ENCODE results near the gene ASTN2.

Gene ASTN2

DNA sequence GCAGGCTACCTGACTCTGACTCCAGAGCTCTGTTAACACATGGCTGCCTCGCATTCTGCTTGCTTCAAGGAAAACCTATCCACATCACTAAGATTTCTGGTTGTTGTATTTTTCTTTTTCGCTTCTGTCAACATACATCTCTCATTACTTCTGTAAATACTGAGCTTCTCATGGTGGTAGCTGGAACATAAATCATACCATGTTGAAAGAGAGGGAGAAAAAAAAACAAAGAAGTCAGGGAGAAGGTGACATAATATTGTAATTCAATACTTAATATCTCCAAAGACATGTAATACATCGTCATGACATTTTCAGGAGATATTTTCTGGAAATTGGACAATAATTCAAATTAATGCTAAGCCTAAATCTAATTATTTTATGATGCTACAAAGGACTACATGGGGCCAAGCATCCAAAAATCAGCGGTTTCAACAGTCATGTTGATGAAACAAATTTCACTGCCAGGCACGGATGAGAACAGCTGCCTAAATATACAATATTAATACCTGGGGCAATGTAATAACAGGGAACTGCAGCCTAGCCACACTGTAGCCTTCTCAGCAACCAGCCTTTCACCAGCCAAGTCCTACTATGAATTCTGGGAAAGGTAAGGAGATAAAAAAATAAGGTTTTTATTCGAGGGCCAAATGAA is 395.8 kb downstream of the ASTN2 start:
- Mint-ChIP-seq H3K9me3 (peaks cover 8% of the 10 kb centered on the region), H3K27me3 (peaks cover 1% of the 10 kb centered on the region), H3K4me3 (no peak overlapping the region), H3K36me3 (no peaks in the 10 kb centered on the region), H3K4me1 (no peaks in the 10 kb centered on the region), H3K27ac (no peak overlapping the region)

DNA sequence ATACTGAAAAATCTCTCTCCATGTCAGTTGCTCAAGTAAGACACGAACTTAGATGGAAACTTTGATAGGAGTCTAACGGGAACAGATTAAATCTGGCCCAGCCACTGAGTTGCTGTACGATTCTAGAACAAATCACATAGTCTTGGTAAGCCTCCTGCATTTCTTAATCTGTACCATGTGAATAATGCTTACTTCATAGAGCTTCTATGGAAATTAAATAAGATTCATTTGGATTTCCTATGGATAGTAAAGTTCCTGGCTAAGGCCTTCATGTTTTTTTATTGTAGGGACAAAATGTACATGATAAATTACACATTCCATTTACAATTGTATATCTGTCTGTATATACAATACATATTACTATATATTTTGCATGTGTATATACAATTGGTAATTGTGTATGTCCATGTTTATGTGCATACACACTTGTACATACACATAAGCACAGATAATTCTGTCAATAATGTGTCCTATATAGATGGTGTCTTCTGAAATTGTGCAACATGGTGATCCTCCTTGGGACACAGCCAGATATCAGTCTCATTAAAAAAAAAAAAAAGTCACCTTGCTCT is 397.4 kb downstream of the ASTN2 start:
- peaks cover 1% of the 10 kb centered on the region for H3K27me3 Mint-ChIP-seq
- H3K9me3 Mint-ChIP-seq, result peaks cover 8% of the 10 kb centered on the region
- H3K4me3 Mint-ChIP-seq, result no peak overlapping the region
- no peak overlapping the region for H3K27ac Mint-ChIP-seq
- no peaks in the 10 kb centered on the region for H3K4me1 Mint-ChIP-seq
- H3K36me3 Mint-ChIP-seq, result no peaks in the 10 kb centered on the region

DNA sequence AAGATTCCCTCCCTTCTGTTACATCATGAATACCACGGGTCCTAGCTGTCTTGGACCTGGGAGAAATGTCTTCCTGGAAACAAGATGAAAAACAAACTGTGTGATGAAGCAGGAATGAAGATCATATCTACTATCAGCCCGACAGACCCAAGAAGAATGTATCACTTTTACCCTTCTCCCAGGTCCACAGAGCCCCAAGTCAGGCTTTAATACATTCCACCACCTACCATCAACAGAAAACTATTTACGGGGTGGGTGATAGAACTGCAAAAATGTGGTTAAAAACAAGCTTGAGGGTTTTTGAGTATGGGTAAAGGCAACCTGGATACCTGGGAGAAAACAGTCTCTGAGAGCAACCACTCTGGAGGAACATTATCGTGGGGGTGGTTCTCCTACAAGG is 400.8 kb downstream of the ASTN2 start:
- Mint-ChIP-seq H3K36me3 (no peaks in the 10 kb centered on the region), H3K27me3 (peaks cover 1% of the 10 kb centered on the region), H3K4me3 (no peak overlapping the region)

DNA sequence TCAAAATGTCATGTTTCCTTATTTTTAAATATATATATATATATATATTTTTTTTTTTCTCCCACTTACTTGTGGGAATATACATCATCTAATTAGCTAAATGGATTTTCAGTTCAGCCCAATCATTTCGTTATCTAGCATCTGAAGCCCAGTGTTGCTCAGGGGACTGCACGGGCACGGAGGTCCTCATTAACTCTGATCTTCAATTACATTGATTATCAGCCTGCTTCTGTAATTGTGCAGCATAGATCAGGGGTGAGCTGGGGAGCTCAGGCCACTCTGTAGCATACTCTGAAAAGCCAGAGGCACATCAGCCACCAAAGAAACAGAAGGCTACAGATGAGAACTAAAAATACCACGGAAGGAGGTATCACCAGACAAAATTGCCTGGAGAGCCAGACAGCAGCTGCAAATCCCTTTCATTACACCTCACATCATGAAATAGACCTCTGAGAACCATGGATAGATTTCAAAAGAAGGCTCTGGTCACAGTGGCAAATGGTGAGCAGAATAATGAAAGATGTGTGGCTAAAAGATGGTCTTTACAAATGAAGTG is 401.3 kb downstream of the ASTN2 start:
- peaks cover 4% of the 10 kb centered on the region for H3K9me3 Mint-ChIP-seq

More for the DNA sequence above, 400.8 kb downstream of the ASTN2 start:
- Mint-ChIP-seq H3K27ac (no peak overlapping the region), H3K4me1 (no peaks in the 10 kb centered on the region), H3K9me3 (peaks cover 4% of the 10 kb centered on the region)

DNA sequence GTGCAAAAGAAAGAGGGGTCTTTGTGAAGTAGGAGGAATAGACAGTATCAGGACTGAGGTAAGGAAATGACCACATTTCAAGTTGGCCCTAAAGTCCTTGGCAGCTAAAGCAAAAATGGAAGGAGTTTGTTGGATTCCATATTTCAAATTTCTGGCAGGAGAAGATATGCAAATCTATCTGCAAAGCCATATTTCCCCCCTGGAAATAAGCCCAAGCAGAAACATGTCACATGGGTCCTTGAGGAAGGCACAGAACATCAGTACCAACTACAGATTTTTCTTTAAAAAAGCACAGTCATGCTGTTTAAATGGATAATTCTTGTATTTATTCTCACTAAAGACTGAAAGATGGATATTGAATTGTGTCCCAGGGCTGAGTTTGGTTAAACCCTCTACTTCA is 404.8 kb downstream of the ASTN2 start:
- Mint-ChIP-seq H3K36me3 (no peaks in the 10 kb centered on the region), H3K4me1 (no peaks in the 10 kb centered on the region), H3K27ac (no peak overlapping the region), H3K4me3 (no peak overlapping the region), H3K9me3 (no peaks in the 10 kb centered on the region), H3K27me3 (peaks cover 2% of the 10 kb centered on the region)

More for the DNA sequence above, 401.3 kb downstream of the ASTN2 start:
- Mint-ChIP-seq H3K36me3 (no peaks in the 10 kb centered on the region), H3K4me1 (no peaks in the 10 kb centered on the region), H3K27me3 (peaks cover 1% of the 10 kb centered on the region), H3K27ac (no peak overlapping the region), H3K4me3 (no peak overlapping the region)

DNA sequence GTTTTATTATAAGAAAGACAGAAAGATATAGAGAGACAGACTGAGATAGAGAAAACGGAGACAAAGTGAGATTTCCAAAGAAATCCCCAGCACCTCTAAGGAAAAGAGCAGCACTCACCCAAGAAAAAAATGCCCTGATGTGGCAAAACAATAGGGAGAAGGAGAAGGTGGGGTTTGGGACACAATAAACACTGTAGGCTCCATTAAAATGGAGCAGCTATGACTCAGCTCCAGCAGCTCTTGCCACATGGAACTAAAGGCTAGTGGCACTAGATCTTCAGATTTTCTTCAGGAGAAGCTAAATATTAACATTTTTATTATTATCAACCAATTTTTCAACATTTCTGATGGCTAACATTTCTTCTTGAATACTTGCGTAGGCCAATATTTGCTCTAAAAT is 406.0 kb downstream of the ASTN2 start:
- Mint-ChIP-seq H3K27me3 (peaks cover 2% of the 10 kb centered on the region), H3K36me3 (no peaks in the 10 kb centered on the region), H3K27ac (no peak overlapping the region), H3K9me3 (no peaks in the 10 kb centered on the region), H3K4me1 (no peaks in the 10 kb centered on the region), H3K4me3 (no peak overlapping the region)

DNA sequence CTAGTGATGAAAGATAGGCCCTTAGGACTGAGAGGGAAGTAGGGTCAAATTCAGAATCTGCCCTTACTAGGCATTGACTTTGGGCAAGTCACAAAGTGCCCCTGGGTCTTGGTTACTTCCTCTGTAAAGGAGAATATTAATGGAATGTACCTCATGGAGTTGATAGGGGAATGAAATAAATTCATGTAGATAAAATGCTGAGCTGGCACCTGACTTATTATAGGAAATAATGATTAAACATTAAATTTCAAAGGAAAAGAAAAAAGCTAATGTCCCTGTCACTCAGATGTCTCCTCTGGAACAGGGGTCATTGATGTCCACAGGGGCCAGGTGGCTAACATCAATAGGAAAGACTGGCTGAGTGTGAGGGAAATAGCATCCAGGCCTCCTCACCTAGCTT is 406.4 kb downstream of the ASTN2 start:
- Mint-ChIP-seq H3K27ac (no peak overlapping the region), H3K9me3 (no peaks in the 10 kb centered on the region), H3K27me3 (peaks cover 2% of the 10 kb centered on the region), H3K36me3 (no peaks in the 10 kb centered on the region), H3K4me3 (no peak overlapping the region), H3K4me1 (no peaks in the 10 kb centered on the region)

DNA sequence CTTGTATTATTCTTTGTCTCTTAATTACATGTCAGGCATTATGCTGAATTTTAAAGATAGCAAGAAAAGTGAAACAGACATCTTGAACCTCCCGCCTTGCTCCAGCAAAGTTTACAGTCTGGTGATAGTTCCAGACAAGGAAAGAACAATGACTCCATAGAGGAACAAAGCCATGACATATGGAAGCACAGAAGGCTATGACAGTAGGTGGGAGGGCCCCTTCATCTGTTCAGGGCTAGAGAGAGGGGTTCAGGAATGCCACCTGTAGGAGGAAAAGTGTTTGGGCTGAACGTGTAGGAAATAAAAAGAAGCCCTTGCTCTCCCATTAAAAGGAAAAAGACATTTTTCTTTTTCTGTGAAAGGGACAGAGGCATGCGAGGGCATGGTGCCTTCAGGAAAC is 412.2 kb downstream of the ASTN2 start:
- Mint-ChIP-seq H3K4me1 (no peaks in the 10 kb centered on the region), H3K27ac (no peak overlapping the region), H3K4me3 (no peak overlapping the region), H3K36me3 (no peaks in the 10 kb centered on the region), H3K9me3 (no peaks in the 10 kb centered on the region), H3K27me3 (peaks cover 2% of the 10 kb centered on the region)

DNA sequence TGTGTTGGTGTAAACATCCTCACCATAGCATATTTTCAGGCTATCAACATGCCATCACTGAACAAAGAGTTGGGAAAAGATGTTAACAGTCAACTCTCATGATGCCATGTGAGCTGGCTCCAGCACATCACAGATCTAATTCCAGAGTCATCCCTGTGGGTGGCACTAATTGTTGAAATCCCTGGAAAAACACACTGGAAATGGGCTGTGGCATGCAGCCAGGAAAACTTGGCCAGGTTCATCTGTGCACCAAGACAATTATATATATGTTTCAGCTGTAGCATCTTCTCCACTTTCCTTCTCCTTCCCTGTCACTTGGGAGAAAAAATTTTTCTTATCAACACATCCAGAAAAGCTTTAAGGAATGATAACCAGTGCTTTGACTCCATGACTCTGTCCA is 414.0 kb downstream of the ASTN2 start:
- H3K4me1 Mint-ChIP-seq, result no peaks in the 10 kb centered on the region
- H3K9me3 Mint-ChIP-seq, result peaks cover 7% of the 10 kb centered on the region
- no peaks in the 10 kb centered on the region for H3K36me3 Mint-ChIP-seq
- no peak overlapping the region for H3K27ac Mint-ChIP-seq
- no peak overlapping the region for H3K4me3 Mint-ChIP-seq
- H3K27me3 Mint-ChIP-seq, result no peaks in the 10 kb centered on the region

DNA sequence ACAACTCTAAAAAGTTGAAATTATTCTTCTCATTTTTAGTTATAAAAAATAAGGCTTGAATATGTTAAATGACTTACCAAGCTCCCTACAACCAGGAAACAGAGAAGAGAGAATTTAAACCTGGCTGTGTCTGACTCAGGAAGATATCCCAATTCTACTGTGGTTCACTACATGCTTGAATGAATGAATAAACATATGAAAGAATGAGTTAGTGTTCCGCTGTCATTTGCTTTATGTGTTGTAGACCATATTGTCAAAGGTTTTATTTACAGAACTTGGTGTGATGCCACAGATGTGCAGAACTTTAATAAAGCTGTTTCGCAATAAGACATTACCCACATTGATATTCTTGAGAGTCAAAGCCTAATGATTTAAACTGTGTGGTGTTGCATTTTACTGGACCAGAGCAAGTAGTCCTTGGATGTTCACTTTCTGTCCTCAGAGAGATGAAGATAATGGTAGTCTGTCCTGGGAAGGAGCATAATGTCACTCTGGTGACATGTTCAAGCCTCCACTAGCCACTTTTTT is 414.6 kb downstream of the ASTN2 start:
- Mint-ChIP-seq H3K9me3 (peaks cover 7% of the 10 kb centered on the region), H3K36me3 (no peaks in the 10 kb centered on the region), H3K4me3 (no peak overlapping the region), H3K4me1 (no peaks in the 10 kb centered on the region), H3K27ac (no peak overlapping the region), H3K27me3 (no peaks in the 10 kb centered on the region)

DNA sequence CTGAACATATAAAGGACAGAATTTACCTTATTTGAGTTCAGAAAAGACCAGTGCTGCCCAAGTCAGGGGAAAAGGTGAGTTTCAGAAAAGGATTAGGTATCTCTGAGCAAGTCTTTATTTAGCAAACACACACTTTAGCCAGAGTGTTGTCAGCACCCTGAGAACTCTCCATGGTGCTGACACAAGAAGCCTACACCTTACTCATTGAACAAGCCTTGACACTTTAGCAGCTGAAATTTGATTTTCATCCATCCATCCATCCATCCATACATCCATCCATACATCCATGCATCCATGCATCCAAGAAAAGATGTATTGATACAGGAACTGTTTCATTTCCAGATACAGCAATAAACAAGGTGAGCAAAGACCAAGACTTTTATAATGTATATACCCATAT is 416.6 kb downstream of the ASTN2 start:
- H3K27ac Mint-ChIP-seq, result no peak overlapping the region
- H3K4me1 Mint-ChIP-seq, result no peaks in the 10 kb centered on the region
- peaks cover 7% of the 10 kb centered on the region for H3K9me3 Mint-ChIP-seq
- H3K4me3 Mint-ChIP-seq, result no peak overlapping the region
- H3K36me3 Mint-ChIP-seq, result no peaks in the 10 kb centered on the region
- no peaks in the 10 kb centered on the region for H3K27me3 Mint-ChIP-seq

DNA sequence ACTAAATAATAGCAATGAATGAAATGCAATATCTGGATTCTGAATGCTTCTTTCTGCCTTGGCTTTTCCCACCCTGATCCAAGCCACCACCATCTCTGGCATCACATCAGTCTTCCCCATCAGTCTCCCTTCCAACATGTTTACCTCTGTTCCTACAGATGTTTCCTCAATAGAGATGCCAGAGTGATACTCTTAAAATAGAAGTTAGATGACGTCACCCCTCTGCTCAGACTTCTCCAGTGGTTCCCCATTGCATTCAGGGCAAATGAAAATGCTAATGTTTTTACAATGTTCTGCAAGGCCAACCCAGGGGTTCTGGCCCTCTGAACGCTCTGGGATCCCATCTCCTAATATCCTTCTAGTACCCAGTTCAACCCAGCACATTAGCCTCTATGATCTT is 422.0 kb downstream of the ASTN2 start:
- Mint-ChIP-seq H3K4me3 (no peak overlapping the region), H3K27ac (no peak overlapping the region), H3K36me3 (no peaks in the 10 kb centered on the region), H3K27me3 (peaks cover 2% of the 10 kb centered on the region), H3K9me3 (peaks cover 12% of the 10 kb centered on the region), H3K4me1 (no peaks in the 10 kb centered on the region)

DNA sequence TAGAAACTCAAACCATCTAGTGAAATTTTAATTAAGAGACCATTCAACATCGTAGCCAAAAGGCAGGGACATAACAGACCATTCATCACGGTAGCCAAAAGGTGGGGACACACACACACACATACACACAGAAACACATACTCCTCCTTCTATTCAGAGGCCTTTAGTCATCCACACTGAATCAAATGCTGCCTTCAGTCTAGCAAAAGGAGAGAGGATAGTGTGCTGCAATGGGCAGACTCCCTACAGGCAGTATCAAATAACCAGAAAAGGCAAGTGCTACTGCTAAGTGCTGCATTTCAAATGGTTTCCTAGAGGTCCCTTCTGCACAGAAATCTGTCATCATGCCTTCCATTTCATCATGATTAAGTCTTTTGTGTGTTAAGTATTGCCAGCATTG is 423.8 kb downstream of the ASTN2 start:
- Mint-ChIP-seq H3K4me1 (no peaks in the 10 kb centered on the region), H3K27ac (no peak overlapping the region), H3K9me3 (peaks cover 5% of the 10 kb centered on the region), H3K36me3 (no peaks in the 10 kb centered on the region), H3K4me3 (no peak overlapping the region), H3K27me3 (peaks cover 2% of the 10 kb centered on the region)

DNA sequence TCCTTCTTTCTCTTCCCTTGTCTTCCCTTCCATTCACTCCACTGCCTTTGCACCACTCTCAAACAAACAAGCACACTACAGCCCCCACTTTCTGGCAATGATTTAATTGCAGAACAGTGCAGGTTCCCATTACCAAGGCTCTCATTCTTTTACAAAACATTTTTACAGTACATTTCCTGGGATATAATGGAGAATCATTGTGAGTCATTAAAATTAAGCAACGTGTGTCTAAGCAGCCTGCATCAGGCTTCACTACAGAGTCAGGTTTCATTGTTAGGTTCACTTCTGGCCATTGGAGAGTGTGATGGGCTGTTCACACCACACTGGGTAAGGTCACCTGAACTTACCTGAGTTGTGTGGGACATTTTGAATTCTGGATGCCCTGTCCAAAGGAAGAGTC is 424.3 kb downstream of the ASTN2 start:
- H3K36me3 Mint-ChIP-seq, result no peaks in the 10 kb centered on the region
- H3K27me3 Mint-ChIP-seq, result peaks cover 2% of the 10 kb centered on the region
- H3K4me1 Mint-ChIP-seq, result no peaks in the 10 kb centered on the region
- H3K4me3 Mint-ChIP-seq, result no peak overlapping the region
- peaks cover 5% of the 10 kb centered on the region for H3K9me3 Mint-ChIP-seq
- H3K27ac Mint-ChIP-seq, result no peak overlapping the region

DNA sequence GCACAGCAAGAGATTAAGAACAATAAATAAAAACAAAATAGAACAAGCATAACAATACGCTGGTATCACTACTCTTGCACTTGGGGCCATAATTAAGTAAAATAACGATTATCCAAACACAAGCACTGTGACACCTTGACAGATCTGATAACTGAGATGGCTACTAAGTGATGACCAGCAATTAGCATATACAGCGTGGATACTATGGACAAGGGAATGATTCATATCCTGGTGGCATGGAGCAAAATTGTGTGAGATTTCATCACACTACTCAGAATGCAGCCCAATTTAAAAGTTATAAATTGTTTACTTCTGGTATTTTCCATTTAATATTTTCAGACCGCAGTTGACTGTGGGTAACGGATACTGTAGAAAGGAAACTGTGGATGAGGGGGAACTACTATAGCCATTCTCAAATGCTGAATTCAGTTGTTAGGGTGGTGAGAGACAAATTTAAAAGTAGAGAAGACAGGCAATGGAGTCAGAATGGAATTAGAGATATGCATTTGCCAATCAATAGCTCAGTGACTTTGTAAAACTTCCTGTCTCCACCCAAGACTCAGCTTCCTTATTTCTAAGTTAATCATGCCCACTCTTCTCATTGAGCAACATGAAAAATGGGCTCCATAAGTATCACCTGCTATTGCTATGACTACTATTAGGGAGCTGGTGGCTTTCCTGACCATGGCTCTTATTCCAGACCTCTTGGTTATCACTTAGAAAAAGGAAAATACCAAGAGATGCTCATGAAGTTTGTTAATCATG is 427.0 kb downstream of the ASTN2 start:
- H3K27ac Mint-ChIP-seq, result no peak overlapping the region
- H3K9me3 Mint-ChIP-seq, result peaks cover 5% of the 10 kb centered on the region
- no peaks in the 10 kb centered on the region for H3K4me1 Mint-ChIP-seq
- no peaks in the 10 kb centered on the region for H3K36me3 Mint-ChIP-seq
- peaks cover 2% of the 10 kb centered on the region for H3K27me3 Mint-ChIP-seq
- no peak overlapping the region for H3K4me3 Mint-ChIP-seq

DNA sequence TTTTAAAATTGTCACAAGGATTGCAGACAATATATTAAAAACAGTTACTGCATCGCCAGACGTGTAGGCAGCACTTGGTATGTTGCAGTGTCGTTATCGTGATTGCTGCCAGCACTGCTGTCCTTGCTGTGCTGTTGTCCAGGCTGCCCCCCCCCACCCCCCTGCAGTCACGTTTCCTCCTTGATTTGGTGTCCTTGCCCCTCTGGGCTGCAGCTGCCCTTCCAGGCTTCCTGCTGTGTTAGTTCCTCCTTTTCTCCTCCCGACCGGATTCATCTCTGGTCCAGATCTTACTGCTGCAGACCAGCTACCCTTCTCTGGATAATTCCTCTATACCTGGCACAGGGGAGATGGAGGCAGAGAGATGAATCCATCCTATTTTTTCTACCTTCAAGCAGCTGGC is 428.8 kb downstream of the ASTN2 start:
- no peak overlapping the region for H3K27ac Mint-ChIP-seq
- H3K4me3 Mint-ChIP-seq, result no peak overlapping the region
- H3K4me1 Mint-ChIP-seq, result no peaks in the 10 kb centered on the region
- peaks cover 5% of the 10 kb centered on the region for H3K9me3 Mint-ChIP-seq
- H3K27me3 Mint-ChIP-seq, result peaks cover 2% of the 10 kb centered on the region
- H3K36me3 Mint-ChIP-seq, result no peaks in the 10 kb centered on the region

Measured in activated naive CD4-positive, alpha-beta T cell treated with anti-CD3 and anti-CD28 coated beads, Interleukin-2, amount 50 U/mL, for 24 hours (primary cell).